ENCODE results near the gene TFAP2C. TPM values are rescaled to one million over a fixed set of nuclear protein-coding genes. Genes with fewer than 3 reads are reported as not detected.

Gene TFAP2C
- total RNA-seq (2022; extraction: Qiagen RNA extraction): 13.7 to 16.7 TPM (median 13.8 TPM) in 5 replicates

GRCh38 chr20:56628873-56629463 is at the start of gene TFAP2C:
TSS of gene TFAP2C (plus strand) at chr20:56629306. CDS start at chr20:56629545, 239 bp downstream.

Other genes with a start within 250 kb of the TFAP2C start
- 102 to 111 TPM (median 110 TPM) in 5 replicates for gene AURKA, start 237.1 kb upstream of the TFAP2C start, total RNA-seq (2022; extraction: Qiagen RNA extraction)
- 37.2 to 41.4 TPM (median 38.3 TPM) in 5 replicates for gene CSTF1, start 236.7 kb upstream of the TFAP2C start, total RNA-seq (2022; extraction: Qiagen RNA extraction)
- 0.03 to 0.07 TPM in 2 of 5 replicates, not detected in the others for gene CASS4, start 217.0 kb upstream of the TFAP2C start, total RNA-seq (2022; extraction: Qiagen RNA extraction)
- 77.8 to 95.5 TPM (median 91.4 TPM) in 5 replicates for gene RTF2, start 160.7 kb upstream of the TFAP2C start, total RNA-seq (2022; extraction: Qiagen RNA extraction)
- gene FAM209A, start 104.6 kb upstream of the TFAP2C start, total RNA-seq (2022; extraction: Qiagen RNA extraction): 0.17 to 0.62 TPM (median 0.43 TPM) in 5 replicates
- gene FAM209B, start 96.1 kb upstream of the TFAP2C start, total RNA-seq (2022; extraction: Qiagen RNA extraction): 0.14 to 0.60 TPM (median 0.54 TPM) in 5 replicates